Measurements from ENCODE around the gene FAF1. TPM values are rescaled to one million over a fixed set of nuclear protein-coding genes. Genes with fewer than 3 reads are reported as not detected.
A peak's percentile ranks its signal among the peaks of the same experiment; 100 is the strongest.

FAF1 gene
- total RNA-seq, 1 experiment from 2014 or later = 73.2 TPM

GRCh38 chr1:50473513-50473912 is 486.6 kb downstream of the FAF1 start (continued):
- TF ChIP-seq MAX (IDR thresholded peaks at IDR 0.05) (no peak), TCF7L2 (IDR thresholded peaks at IDR 0.05; ENCODE audit: borderline replicate concordance, extremely low read depth, insufficient read depth, insufficient read length) (no peak), CTCF (IDR thresholded peaks at IDR 0.05 in 2 of 3, conservative IDR thresholded peaks at IDR 0.05 in 1 of 3; ENCODE audit: borderline replicate concordance in 1 of 3, insufficient read depth in 1 of 3, low read depth in 2 of 3, low read length in 2 of 3) (no peak), CEBPB (IDR thresholded peaks at IDR 0.05; ENCODE audit: low read depth) (no peak), EZH2 (IDR thresholded peaks at IDR 0.05) (no peak), ZFX (IDR thresholded peaks at IDR 0.05) (no peak), POLR2A (IDR thresholded peaks at IDR 0.05; ENCODE audit: borderline replicate concordance, extremely low read depth, insufficient read depth, insufficient read length) (no peak), ATF3 (IDR thresholded peaks at IDR 0.05) (no peak), EGR1 (IDR thresholded peaks at IDR 0.05; ENCODE audit: low read depth) (no peak)

GRCh38 chr1:50471967-50472366 is 488.1 kb downstream of the FAF1 start:
- H2AFZ ChIP-seq (ENCODE audit: low read depth, low read length, poor library complexity, severe bottlenecking) = no peak overlapping the region
- BruUV-seq (replicated peaks) = no TSS peak
- H3K9me3 ChIP-seq (ENCODE audit: control insufficient read depth in 1 of 2, insufficient read depth in 1 of 2, low read depth in 1 of 2, low read length in 2 of 2) = no peaks in the 10 kb centered on the region
- no peak for TF ChIP-seq REST (IDR thresholded peaks at IDR 0.05; ENCODE audit: low read depth)
- no peak for TF ChIP-seq CEBPB (IDR thresholded peaks at IDR 0.05; ENCODE audit: low read depth)
- TF ChIP-seq TCF7L2 (IDR thresholded peaks at IDR 0.05; ENCODE audit: borderline replicate concordance, extremely low read depth, insufficient read depth, insufficient read length) = no peak
- no peak for TF ChIP-seq ELF1 (IDR thresholded peaks at IDR 0.05; ENCODE audit: borderline replicate concordance, low read depth)
- intact Hi-C loops (cut with micrococcal nuclease) = no loop called here
- CTCF ChIA-PET = no interaction called here
- no peak overlapping the region for H3K27ac ChIP-seq (ENCODE audit: low read depth, low read length)
- no peak overlapping the region for H3K9ac ChIP-seq (ENCODE audit: low read length)
- RAD21 ChIA-PET (ENCODE audit: low non-redundant PET in 1 of 2, low total read pairs in 2 of 2, uncharacterized antibody in 2 of 2, unreplicated experiment in 2 of 2) = no interaction called here
- H3K4me1 ChIP-seq (ENCODE audit: control insufficient read depth in 1 of 2, insufficient read depth in 2 of 2, low read length in 2 of 2) = peaks cover 0 to 8% of the 10 kb centered on the region in 2 experiments; a peak in 1 of 4 replicates
- no peaks in the 10 kb centered on the region for H3K79me2 ChIP-seq (ENCODE audit: insufficient read depth, low read length)
- H4K20me1 ChIP-seq (ENCODE audit: insufficient read depth) = no peaks in the 10 kb centered on the region
- DNase-seq (ENCODE audit: low read depth, low spot score) (no peak), ATAC-seq (peak; percentile 20; the same call in 1 of the 2 replicates)
- no peak overlapping the region for H3K4me2 ChIP-seq (ENCODE audit: low read length)
- no peaks in the 10 kb centered on the region for H3K27me3 ChIP-seq (ENCODE audit: insufficient read depth, low read length)
- no peak overlapping the region for H3K4me3 ChIP-seq (replicated peaks in 1 of 2; ENCODE audit: low read depth in 1 of 2, low read length in 2 of 2)
- H3K36me3 ChIP-seq (ENCODE audit: control insufficient read depth in 1 of 2, insufficient read depth in 2 of 2, low read length in 2 of 2) = 0 out of 4 replicates have a peak, but pooled peaks cover 0 to 3% of the 10 kb centered on the region in 2 experiments
- no peaks in the 10 kb centered on the region for H3K9me2 ChIP-seq (ENCODE audit: insufficient read depth)
- POLR2A ChIA-PET = no interaction called here
